KMS-11 (cell line): Measurements from ENCODE around the gene ICAM1.

Experiments used
- H2AFZ ChIP-seq: fragments of 200-600 bp; sonication (generic); 2 replicates; pipeline ENCODE4 v1.6.1; 2016; ENCODE audit warnings: antibody characterized with exemption, mixed run types, low read depth
- H3K27ac ChIP-seq: fragments of 200-600 bp; sonication (generic); 2 replicates; pipeline ENCODE4 v1.6.1; 2016; ENCODE audit warnings: mild to moderate bottlenecking, mixed run types
- H3K27me3 ChIP-seq: fragments of 200-600 bp; sonication (generic); 2 replicates; pipeline ENCODE4 v1.6.1; 2017; ENCODE audit warnings: mild to moderate bottlenecking, low read depth, mixed run types, moderate library complexity; ENCODE audit not compliant: insufficient read depth
- H3K36me3 ChIP-seq: fragments of 200-600 bp; sonication (generic); 2 replicates; pipeline ENCODE4 v1.6.1; 2017; ENCODE audit warnings: mild to moderate bottlenecking, mixed run types; ENCODE audit not compliant: insufficient read depth
- H3K4me1 ChIP-seq: fragments of 200-600 bp; sonication (generic); 2 replicates; pipeline ENCODE4 v1.6.1; 2016; ENCODE audit warnings: mild to moderate bottlenecking, low read depth, mixed run types; ENCODE audit not compliant: poor library complexity, severe bottlenecking
- H3K4me2 ChIP-seq: fragments of 200-600 bp; sonication (generic); 2 replicates; pipeline ENCODE4 v1.7.0; 2016; ENCODE audit warnings: mild to moderate bottlenecking, mixed run types
- H3K4me3 ChIP-seq: fragments of 200-600 bp; sonication (generic); IDR thresholded peaks from 2 replicates; pipeline ENCODE4 v1.6.1; 2017; ENCODE audit warnings: low read depth, low read length, mixed read lengths; ENCODE audit not compliant: insufficient read depth
- H3K79me2 ChIP-seq: fragments of 200-600 bp; sonication (generic); 2 replicates; pipeline ENCODE4 v1.6.1; 2016; ENCODE audit warnings: low read depth, mixed run types; ENCODE audit not compliant: insufficient read depth
- H3K9ac ChIP-seq: fragments of 200-600 bp; sonication (generic); 2 replicates; pipeline ENCODE4 v1.6.1; 2016; ENCODE audit warnings: mild to moderate bottlenecking, mixed run types
- H4K20me1 ChIP-seq: fragments of 200-600 bp; sonication (generic); 2 replicates; pipeline ENCODE4 v1.6.1; 2016; ENCODE audit warnings: mild to moderate bottlenecking, mixed run types; ENCODE audit not compliant: insufficient read depth
- TF ChIP-seq, protein P1 (sequence below): fragments of 200-600 bp; sonication (generic); conservative IDR thresholded peaks from 2 replicates; pipeline ENCODE4 v1.6.1; 2017; ENCODE audit warnings: low read depth, mild to moderate bottlenecking, antibody characterized with exemption, low read length, moderate library complexity, mixed read lengths

Gene ICAM1

DNA sequence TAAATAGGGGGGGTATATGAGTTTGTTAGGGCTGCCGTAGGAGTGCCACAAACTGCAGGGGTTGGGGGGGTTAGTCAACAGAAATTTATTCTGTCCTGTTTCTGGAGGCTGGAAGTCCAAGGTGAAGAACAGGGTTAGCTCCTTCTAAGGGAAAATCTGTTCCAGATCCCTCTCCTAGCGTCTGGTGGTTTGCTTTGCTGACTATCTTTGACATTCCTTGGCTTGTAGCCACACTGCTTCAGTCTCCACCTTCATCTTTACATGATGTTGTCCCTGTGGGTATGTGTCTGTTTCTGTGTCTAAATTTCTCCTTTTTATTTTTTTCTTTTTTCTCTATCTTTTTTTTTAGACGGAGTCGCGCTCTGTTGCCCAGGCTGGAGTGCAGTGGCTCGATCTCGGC, 8.1 kb upstream of the ICAM1 start:
- Histone ChIP-seq H3K79me2 (no peaks in the 10 kb centered on the region), H3K9ac (no peak overlapping the region), H3K27me3 (no peaks in the 10 kb centered on the region), H3K27ac (no peak overlapping the region), H3K4me2 (no peak overlapping the region), H3K36me3 (no peaks in the 10 kb centered on the region), H3K4me3 (no peak overlapping the region), H3K4me1 (peaks cover 11% of the 10 kb centered on the region), H2AFZ (no peak overlapping the region), H4K20me1 (no peaks in the 10 kb centered on the region)
- TF ChIP-seq, protein P1, sequence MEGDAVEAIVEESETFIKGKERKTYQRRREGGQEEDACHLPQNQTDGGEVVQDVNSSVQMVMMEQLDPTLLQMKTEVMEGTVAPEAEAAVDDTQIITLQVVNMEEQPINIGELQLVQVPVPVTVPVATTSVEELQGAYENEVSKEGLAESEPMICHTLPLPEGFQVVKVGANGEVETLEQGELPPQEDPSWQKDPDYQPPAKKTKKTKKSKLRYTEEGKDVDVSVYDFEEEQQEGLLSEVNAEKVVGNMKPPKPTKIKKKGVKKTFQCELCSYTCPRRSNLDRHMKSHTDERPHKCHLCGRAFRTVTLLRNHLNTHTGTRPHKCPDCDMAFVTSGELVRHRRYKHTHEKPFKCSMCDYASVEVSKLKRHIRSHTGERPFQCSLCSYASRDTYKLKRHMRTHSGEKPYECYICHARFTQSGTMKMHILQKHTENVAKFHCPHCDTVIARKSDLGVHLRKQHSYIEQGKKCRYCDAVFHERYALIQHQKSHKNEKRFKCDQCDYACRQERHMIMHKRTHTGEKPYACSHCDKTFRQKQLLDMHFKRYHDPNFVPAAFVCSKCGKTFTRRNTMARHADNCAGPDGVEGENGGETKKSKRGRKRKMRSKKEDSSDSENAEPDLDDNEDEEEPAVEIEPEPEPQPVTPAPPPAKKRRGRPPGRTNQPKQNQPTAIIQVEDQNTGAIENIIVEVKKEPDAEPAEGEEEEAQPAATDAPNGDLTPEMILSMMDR = no peak

DNA sequence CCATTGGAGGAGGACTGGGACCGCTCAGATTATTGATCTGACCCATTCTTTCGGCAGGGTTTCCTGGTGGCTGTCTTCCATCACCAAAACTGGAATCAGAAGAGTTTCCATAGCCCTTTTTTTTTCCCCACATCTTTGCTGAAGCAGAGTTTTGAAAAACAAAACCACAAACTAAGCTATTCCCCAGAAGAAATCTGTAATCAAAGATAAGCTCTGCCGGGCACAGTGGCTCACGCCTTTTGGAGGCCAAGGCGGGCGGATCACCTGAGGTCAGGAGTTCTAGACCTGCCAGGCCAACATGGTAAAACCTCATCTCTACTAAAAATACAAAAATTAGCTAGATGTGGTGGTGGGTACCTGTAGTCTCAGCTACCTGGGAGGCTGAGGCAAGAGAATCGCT, 4.2 kb upstream of the ICAM1 start:
- H3K9ac ChIP-seq = no peak overlapping the region
- TF ChIP-seq, protein P1 = no peak
- no peaks in the 10 kb centered on the region for H3K27me3 ChIP-seq
- no peaks in the 10 kb centered on the region for H4K20me1 ChIP-seq
- no peak overlapping the region for H2AFZ ChIP-seq
- no peak overlapping the region for H3K4me2 ChIP-seq
- no peak overlapping the region for H3K4me3 ChIP-seq
- H3K4me1 ChIP-seq = peaks cover 14% of the 10 kb centered on the region
- H3K79me2 ChIP-seq = no peaks in the 10 kb centered on the region; the same call in 1 of the 2 replicates
- no peaks in the 10 kb centered on the region for H3K36me3 ChIP-seq
- H3K27ac ChIP-seq = no peak overlapping the region

DNA sequence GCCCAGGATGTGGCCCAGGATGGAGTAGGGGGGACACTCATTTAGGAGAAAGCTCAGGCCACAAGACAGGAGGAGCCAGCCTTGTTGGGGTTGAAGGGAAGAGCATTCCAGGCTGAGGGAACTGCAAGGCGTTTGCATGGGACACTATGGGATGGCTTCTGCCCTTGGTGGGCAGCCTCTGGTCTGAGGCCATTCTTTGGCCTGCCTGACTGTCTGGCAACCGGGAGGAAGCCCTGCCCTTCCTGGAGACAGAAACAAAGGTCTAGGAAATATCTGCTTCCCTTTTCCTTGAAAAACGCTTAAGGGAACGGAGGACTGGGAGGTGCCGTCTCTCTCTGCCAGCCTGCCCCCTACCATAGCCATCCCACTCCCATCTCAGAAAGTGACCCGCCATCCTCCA, 2.8 kb upstream of the ICAM1 start:
- Histone ChIP-seq H2AFZ (no peak overlapping the region), H3K36me3 (no peaks in the 10 kb centered on the region), H3K4me2 (no peak overlapping the region), H4K20me1 (no peaks in the 10 kb centered on the region), H3K27me3 (no peaks in the 10 kb centered on the region), H3K9ac (no peak overlapping the region), H3K79me2 (no peaks in the 10 kb centered on the region; the same call in 1 of the 2 replicates), H3K4me3 (no peak overlapping the region), H3K4me1 (peaks cover 21% of the 10 kb centered on the region), H3K27ac (no peak overlapping the region)
- TF ChIP-seq, protein P1 = no peak

DNA sequence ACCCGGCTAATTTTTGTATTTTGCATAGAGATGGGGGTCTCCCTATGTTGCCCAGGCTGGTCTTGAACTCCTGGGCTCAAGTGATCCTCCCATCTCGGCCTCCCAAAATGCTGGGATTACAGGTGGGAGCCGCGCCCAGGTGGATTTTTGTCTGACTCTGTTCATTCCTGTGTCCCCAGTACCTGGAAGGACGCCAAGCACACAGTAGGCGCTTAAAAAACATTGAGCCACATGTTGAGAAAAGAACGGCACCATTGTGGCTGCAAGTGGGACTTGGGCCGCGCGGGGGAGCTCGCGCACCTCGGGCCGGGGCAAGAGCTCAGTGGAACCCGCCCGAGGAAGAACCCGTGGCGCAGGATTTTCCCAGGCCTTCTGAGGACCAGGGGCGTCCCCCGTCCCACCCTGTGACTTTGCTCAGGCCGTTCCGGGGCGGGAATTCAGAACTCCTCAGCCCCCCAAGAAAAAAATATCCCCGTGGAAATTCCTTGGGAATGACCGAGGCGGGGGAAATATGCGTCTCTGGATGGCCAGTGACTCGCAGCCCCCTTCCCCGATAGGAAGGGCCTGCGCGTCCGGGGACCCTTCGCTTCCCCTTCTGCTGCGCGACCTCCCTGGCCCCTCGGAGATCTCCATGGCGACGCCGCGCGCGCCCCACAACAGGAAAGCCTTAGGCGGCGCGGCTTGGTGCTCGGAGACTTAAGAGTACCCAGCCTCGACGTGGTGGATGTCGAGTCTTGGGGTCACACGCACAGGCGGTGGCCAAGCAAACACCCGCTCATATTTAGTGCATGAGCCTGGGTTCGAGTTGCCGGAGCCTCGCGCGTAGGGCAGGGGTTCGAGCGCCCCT, 1.4 kb upstream of the ICAM1 start:
- Histone ChIP-seq H3K4me2 (peak overlapping the region; percentile 67), H2AFZ (peak overlapping the region; percentile 78), H3K4me1 (peaks cover 24% of the 10 kb centered on the region), H3K27me3 (no peaks in the 10 kb centered on the region), H3K9ac (peak overlapping the region; percentile 64; the same call in 1 of the 2 replicates), H4K20me1 (no peaks in the 10 kb centered on the region), H3K4me3 (no peak overlapping the region), H3K36me3 (no peaks in the 10 kb centered on the region), H3K79me2 (no peaks in the 10 kb centered on the region; the same call in 1 of the 2 replicates), H3K27ac (peak overlapping the region; percentile 58)
- TF ChIP-seq, protein P1 = peak; percentile 78
